Urothelium cell line (cell line): Measurements from ENCODE around the gene NCOA5.

Experiments
- DNase-seq: peaks from one replicate; pipeline ENCODE4 v3.0.0; 2011; ENCODE audit warnings: low spot score, mixed read lengths
- FAIRE-seq: peaks from 2 replicates; lab custom pipeline; 2011; peaks lifted over from hg19 to GRCh38; lab: Jason Lieb, UNC

The NCOA5 gene

GRCh38 chr20:46021361-46022359, 68.1 kb downstream of the NCOA5 start:
- FAIRE-seq = peak; percentile 79
- DNase-seq = peak; percentile 92

GRCh38 chr20:46020555-46020954, 69.2 kb downstream of the NCOA5 start:
- FAIRE-seq = no peak
- DNase-seq = no peak

- no peak for DNase-seq
- FAIRE-seq = no peak
Measured at GRCh38 chr20:46018611-46019010, 71.2 kb downstream of the NCOA5 start.

DNA sequence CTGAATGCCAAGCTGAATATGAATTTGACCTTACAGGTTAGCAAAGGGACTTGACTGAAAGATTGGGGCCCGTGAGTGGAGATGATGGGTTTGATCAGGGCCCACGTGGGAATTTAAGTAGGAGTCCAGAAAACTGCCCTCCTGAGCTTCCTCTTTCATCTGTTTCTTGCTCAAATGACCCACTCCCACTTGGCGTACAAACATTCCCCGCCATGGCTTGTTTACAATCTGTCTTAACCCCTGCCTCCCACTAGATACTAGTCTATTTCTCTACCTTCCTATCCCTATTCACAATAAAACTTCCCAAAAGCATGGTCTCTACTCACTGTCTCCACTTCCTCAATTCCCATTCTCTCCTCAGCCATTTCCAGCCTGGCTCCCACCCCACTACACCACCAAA, 71.7 kb downstream of the NCOA5 start:
- DNase-seq (no peak), FAIRE-seq (no peak)

GRCh38 chr20:46017272-46017671, 72.5 kb downstream of the NCOA5 start:
- DNase-seq = no peak
- no peak for FAIRE-seq

DNA sequence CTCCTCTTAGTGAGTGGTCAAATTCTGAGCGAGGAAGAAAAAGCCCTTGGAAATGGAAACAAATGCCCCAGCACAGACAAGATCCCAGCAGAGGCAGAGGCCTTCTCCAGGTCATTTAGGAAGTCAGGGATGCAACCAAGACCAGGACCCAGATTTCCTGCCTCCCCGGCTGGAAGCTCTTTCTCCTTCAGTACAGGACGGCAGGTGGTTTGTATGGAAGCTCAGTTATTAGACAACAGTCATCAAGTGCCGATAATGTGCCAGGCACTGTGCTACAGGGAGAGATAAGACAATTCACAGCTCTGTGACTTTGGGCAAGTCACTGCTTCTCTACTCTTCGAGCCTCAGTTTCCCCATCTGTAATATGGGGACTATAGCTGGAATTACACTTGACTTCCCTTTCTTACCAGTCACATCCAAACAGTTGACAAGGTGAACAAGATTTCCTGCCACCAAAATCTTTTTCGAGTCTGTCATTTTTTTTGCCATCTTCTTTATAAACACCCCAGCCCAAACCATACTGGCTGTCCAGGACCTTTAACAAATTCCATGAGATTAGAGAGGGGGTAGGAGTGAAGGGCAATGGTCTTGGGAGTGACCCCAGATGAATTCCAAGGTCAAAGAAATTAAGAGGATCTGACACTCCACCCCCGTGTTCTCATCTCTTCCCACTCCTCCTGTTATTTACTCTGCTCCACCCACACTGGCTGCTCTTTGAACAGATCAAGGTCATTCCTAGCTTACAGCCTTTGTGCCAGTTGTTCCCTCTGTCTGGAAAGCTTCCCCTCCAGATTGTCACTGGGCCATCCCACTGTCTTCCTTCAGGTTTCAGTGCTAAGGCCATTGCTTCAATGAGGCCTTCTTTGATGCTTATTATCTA, 75.0 kb downstream of the NCOA5 start:
- FAIRE-seq = no peak
- no peak for DNase-seq

DNA sequence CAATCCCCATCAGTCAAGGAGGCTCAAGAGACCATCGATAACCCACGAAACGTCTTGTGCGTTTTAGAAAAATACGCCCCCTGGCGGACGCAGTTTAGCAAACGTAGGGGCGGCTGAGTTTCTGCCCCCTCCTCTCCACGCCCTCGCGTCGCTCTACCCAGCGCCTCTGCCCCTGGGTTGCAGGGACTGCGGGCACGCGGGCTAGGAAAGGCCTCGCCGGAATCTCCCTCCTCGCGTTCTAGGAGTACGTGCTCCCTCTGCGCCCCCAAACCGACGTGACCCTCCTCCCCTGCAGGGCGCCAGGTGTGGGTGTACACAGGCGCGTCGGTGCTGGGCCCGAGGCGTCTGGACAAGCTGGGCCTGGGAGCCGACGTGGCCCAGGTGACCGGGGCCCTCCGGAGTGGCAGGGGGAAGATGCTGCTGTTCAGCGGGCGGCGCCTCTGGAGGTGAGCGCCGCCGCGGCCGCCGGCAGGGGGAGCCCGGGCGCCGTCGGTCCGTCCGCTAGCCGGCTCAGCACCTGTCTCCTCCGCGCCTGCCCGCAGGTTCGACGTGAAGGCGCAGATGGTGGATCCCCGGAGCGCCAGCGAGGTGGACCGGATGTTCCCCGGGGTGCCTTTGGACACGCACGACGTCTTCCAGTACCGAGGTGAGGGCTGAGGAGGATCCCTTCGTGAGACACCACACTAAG, 75.8 kb downstream of the NCOA5 start:
- DNase-seq = peak; percentile 91
- no peak for FAIRE-seq

- FAIRE-seq (no peak), DNase-seq (no peak)
Measured at GRCh38 chr20:46013322-46013828, 76.4 kb downstream of the NCOA5 start.

- no peak for FAIRE-seq
Measured at GRCh38 chr20:46012921-46013320, 76.8 kb downstream of the NCOA5 start.

GRCh38 chr20:46011631-46012482, 77.9 kb downstream of the NCOA5 start:
- FAIRE-seq (no peak), DNase-seq (no peak)

More at GRCh38 chr20:46012921-46013320, 76.8 kb downstream of the NCOA5 start:
- no peak for DNase-seq
